Fibroblast of the aortic adventitia (primary cell): ENCODE measurements around the gene MATN4. TPM values are rescaled to one million over a fixed set of nuclear protein-coding genes. Genes with fewer than 3 reads are reported as not detected.

Source experiments
- DNase-seq: peaks from one replicate; pipeline ENCODE4 v3.0.0-alpha.2; 2010; ENCODE audit warnings: low read depth
- H3K4me3 ChIP-seq: 2 replicates; pipeline ENCODE4 v1.5.1; 2011; ENCODE audit warnings: low read depth, mild to moderate bottlenecking, control low read depth, low read length, moderate library complexity
- total RNA-seq: library from RNA; depleted of rRNA; stranded (reverse); fragments of >200 nt; gene quantifications from 2 replicates; pipeline ENCODE4 v1.2.3, GENCODE V29; 2012; ENCODE audit warnings: low replicate concordance
- TF ChIP-seq, protein P1 (sequence below): IDR thresholded peaks from 2 replicates; pipeline ENCODE4 v1.5.1; 2011; ENCODE audit warnings: mild to moderate bottlenecking, low read length, control low read depth, inconsistent platforms; ENCODE audit not compliant: insufficient read depth

MATN4 gene
- total RNA-seq, 1 donor, result not detected

DNA sequence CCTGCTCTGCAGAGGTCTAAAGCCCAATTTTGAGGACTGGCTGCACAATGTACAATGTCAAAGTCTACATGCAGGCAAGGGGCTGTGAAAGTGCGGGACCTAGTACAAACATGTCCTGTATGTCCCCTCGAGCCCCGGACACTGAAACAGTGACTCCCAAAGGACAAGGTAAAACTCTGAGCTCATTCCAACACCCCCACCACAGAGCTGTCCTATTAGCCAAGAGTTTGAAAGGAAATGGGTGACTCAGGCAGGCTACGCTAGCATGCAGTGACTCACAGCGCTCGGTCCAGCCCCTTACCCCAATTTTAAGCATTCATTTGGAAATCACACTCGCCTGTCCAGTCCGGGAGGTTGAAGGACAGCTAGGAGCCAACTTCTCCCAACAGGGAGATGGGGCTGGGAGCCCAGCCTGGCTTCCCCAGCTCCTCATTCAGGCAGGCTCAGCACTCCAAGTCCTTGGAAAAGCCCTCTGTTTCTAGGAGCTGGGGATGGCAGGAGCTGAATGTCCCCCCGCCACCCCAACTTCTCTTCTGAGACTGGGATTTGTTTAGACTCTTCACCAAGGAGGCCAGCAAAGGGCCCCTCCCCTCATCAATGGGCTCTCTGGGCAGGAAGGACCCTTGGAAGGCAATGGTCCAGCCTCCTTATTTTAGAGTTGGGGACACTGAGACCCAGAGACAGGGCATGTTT lies 36.2 kb upstream of the MATN4 start:
- peak; percentile 94 for DNase-seq
- TF ChIP-seq, protein P1, sequence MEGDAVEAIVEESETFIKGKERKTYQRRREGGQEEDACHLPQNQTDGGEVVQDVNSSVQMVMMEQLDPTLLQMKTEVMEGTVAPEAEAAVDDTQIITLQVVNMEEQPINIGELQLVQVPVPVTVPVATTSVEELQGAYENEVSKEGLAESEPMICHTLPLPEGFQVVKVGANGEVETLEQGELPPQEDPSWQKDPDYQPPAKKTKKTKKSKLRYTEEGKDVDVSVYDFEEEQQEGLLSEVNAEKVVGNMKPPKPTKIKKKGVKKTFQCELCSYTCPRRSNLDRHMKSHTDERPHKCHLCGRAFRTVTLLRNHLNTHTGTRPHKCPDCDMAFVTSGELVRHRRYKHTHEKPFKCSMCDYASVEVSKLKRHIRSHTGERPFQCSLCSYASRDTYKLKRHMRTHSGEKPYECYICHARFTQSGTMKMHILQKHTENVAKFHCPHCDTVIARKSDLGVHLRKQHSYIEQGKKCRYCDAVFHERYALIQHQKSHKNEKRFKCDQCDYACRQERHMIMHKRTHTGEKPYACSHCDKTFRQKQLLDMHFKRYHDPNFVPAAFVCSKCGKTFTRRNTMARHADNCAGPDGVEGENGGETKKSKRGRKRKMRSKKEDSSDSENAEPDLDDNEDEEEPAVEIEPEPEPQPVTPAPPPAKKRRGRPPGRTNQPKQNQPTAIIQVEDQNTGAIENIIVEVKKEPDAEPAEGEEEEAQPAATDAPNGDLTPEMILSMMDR, result no peak
- peak overlapping the region; percentile 27 for H3K4me3 ChIP-seq

DNA sequence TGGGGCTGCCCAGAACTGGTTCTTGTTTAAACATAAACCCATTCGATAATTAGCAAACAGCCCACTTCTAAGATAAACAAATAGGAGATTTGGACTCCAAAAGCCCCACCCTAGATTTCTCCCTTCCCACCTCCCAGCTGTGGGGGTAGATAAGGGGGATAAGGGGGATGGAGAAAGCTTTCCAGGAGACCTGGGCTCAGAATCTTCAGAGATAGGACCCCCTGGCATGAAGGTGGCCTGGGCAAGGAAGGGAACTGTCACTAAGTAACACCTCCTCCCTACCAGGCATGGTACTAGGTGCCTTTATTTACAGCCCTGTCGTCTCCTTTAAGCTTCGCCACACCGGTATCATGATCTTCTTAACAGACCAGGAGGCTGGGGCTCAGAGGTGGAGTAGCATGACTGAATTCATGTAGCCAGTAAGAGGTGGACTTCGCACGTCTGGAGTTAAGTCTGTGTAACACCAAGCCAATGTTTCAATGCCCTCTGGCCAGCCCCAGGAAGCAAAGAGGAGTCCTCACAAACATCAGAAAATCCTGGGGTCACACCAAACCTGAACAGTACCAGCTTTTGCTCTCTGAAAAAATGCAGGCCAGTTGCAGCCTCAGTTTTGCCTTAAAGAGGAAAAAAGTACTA lies 35.6 kb upstream of the MATN4 start:
- TF ChIP-seq, protein P1, result no peak
- DNase-seq, result no peak

DNA sequence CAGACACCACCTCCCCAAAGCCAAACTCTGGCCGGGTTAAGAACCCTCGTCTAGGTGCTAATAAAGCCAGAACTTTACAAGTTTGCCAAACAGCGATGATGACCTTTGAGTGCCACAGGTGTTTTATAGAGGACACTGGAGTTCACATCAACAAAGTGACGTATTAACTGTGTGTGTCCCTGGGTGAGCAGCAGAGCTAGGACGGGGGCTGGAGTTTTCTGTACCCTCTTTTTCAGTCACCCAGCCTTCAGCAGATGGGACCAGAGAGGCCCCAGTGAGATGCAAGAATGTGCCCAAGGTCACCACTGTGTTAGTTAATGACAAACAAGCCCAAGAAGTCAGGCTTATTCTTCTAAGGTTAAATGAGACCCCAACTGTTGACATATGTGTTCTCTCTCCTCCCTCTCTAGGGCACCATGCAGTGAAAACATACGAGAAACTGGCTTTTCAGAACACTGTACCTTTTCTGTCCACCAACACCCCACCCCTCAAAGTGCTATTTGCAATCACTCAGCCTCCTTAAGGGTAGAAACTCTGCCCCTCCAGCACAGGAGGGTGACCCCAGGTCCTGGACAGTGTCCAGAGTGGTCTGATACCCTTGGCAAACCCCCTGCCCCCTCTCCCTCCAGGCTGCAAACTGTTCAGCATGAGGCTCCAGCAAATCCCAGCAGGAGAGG lies 34.9 kb upstream of the MATN4 start:
- TF ChIP-seq, protein P1, result no peak
- H3K4me3 ChIP-seq, result no peak overlapping the region
- no peak for DNase-seq

More for the DNA sequence above, 35.6 kb upstream of the MATN4 start:
- peak overlapping the region; percentile 27 for H3K4me3 ChIP-seq

DNA sequence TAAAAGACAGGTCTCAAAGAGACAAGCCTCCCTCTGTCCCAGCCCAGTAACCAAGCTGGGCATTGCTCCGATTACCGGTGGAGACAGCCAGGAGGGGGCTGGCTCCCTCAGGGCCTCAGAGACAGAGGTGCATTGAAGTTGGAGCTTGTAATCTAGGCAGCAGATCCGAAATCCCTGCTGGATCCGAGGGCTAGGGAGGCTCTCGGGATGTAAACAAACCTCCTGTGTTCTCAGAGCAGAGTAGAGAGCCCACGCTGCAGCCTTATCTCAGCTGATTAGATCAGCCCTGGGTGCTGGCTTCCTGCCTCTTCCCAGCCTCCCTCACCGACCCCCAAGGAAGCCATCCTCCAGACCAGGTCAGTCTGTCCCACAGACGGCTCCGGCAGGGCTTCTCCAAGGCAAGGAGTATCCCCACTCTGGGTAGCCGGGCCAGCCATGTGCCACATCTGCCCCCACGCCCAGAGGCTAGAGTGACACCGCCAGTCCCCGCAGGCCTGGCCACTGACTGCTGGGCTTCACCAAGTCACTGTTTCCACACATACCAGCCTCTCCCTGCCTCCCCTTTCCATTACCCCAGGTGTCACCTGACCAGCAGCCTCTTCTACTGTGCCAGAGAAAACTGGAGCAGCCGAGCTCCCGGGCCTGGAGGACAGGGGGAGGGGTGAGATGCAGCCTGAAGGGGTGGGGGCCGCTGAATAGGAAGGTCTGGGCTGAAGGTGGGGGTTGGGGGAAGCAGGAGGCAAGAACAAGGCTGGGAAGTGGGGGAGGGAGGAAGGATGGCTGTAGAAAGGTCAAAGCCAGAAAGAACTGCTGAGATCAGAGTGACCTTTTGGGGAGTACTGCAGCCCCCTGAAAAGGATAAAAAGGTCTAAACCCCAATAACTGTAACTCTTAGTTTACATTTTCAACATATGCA lies 34.1 kb upstream of the MATN4 start:
- DNase-seq, result peak; percentile 67
- peak overlapping the region; percentile 43 for H3K4me3 ChIP-seq
- TF ChIP-seq, protein P1, result no peak

DNA sequence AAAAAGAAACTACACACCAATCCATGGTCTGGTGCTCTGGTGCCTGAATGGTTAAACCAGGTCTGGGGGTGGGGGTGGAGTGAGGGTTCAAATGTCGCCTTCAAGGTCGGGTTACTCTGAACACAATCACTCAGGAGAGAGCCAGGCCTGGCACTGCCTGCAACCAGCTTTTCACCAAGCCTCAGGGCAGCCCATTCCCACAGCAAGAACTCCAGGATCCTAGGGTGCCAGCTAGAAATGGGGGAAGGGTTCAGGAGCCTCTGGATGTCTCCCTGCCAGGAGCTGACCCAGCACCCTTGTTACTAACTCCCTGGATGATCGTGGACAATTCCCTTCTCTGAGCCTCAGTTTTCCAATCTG lies 33.5 kb upstream of the MATN4 start:
- DNase-seq, result no peak
- H3K4me3 ChIP-seq, result peak overlapping the region; percentile 43
- TF ChIP-seq, protein P1, result no peak

DNA sequence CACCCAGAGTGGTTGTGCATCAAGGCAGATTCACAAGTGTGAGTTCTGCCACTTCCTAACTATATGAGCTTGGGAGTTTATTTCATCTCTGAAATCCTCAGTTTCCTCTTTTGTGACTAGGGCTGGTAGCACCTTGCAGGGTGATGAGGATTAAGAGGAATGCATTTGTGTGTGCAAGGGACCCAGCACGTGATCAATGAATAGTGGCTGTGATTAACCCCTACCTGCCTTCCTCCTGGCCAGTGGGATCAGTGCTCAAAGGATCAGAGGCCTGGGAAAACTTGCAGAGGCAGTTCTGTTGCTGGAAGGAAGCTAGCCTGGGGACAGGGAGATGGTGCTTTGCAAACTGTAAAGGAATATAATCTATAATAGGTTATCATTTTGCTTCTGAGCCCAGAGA lies 32.9 kb upstream of the MATN4 start:
- no peak for DNase-seq
- TF ChIP-seq, protein P1, result no peak
- H3K4me3 ChIP-seq, result no peak overlapping the region
